Caco-2 (cell line): ENCODE measurements around the gene RRBP1. TPM values are rescaled to one million over a fixed set of nuclear protein-coding genes. Genes with fewer than 3 reads are reported as not detected.
A peak's percentile ranks its signal among the peaks of the same experiment; 100 is the strongest.

Experiments
- BruUV-seq: library from RNA; stranded (reverse); fragments of 400-500 nt; replicated peaks from 2 replicates; lab custom pipeline; 2021; lab: Mats Ljungman, UMichigan
- CTCF ChIA-PET: fragments of 300-600 bp; sonication (Branson Sonifier 250); formaldehyde crosslinking; loops from one replicate; lab custom pipeline; 2022; ENCODE audit warnings: antibody characterized with exemption; lab: Charles Lee
- POLR2A ChIA-PET: fragments of 300-600 bp; sonication (Branson Sonifier 250); formaldehyde crosslinking; loops from one replicate; lab custom pipeline; 2022; ENCODE audit warnings: antibody characterized with exemption; lab: Charles Lee
- DNase-seq, 2 experiments: peaks; one replicate each; pipeline versions ENCODE4 v3.0.0 to v3.0.0-alpha.2; 2020 to 2022
- H3K27me3 ChIP-seq: replicated peaks from 2 replicates; pipeline ENCODE4 v1.6.0; 2011; ENCODE audit warnings: low read length; ENCODE audit not compliant: control insufficient read depth, insufficient read depth
- H3K36me3 ChIP-seq: 2 replicates; pipeline ENCODE4 v1.5.1; 2011; ENCODE audit warnings: low read length; ENCODE audit not compliant: control insufficient read depth, insufficient read depth
- H3K4me1 ChIP-seq: fragments of 250-450 bp; sonication (Bioruptor Pico); 2 replicates; pipeline ENCODE4 v1.5.1; 2020; ENCODE audit warnings: mild to moderate bottlenecking
- H3K4me3 ChIP-seq: 2 replicates; pipeline ENCODE4 v1.5.1; 2011; ENCODE audit warnings: low read depth, mild to moderate bottlenecking, control low read depth, low read length
- H3K9me3 ChIP-seq: fragments of 250-450 bp; sonication (Bioruptor Pico); 2 replicates; pipeline ENCODE4 v1.5.1; 2020; ENCODE audit warnings: mild to moderate bottlenecking, moderate library complexity
- H3K27ac Mint-ChIP-seq: one replicate; pipeline ENCODE4 v1.8.0; 2022; ENCODE audit warnings: mixed read lengths; ENCODE audit not compliant: unreplicated experiment
- H3K27me3 Mint-ChIP-seq: one replicate; pipeline ENCODE4 v1.8.0; 2022; ENCODE audit warnings: mixed read lengths; ENCODE audit not compliant: insufficient read depth, unreplicated experiment
- H3K36me3 Mint-ChIP-seq: one replicate; pipeline ENCODE4 v1.8.0; 2022; ENCODE audit warnings: mild to moderate bottlenecking, mixed read lengths; ENCODE audit not compliant: insufficient read depth, unreplicated experiment
- H3K4me1 Mint-ChIP-seq: one replicate; pipeline ENCODE4 v1.8.0; 2022; ENCODE audit warnings: low read depth, mixed read lengths; ENCODE audit not compliant: unreplicated experiment
- H3K4me3 Mint-ChIP-seq: one replicate; pipeline ENCODE4 v1.8.0; 2022; ENCODE audit warnings: mild to moderate bottlenecking, moderate library complexity, mixed read lengths; ENCODE audit not compliant: unreplicated experiment
- H3K9me3 Mint-ChIP-seq: one replicate; pipeline ENCODE4 v1.8.0; 2022; ENCODE audit warnings: mixed read lengths; ENCODE audit not compliant: unreplicated experiment
- intact Hi-C: fragments of 100-400 bp; cut with micrococcal nuclease; formaldehyde crosslinking; loops from one replicate; pipeline ENCODE4 v1.10.0; 2022; ENCODE audit not compliant: unreplicated experiment
- total RNA-seq: library from RNA; stranded (reverse); gene quantifications from 2 replicates; pipeline ENCODE4 v1.2.3, GENCODE V29; 2022
- TF ChIP-seq, protein P1 (sequence below), 2 experiments: fragments of 200-600 bp in 1 of 2; IDR thresholded peaks; 1 replicate in 1 of 2; 2 replicates in 1 of 2; pipeline versions ENCODE4 v1.5.1 to v1.8.0; 2011 to 2022; ENCODE audit warnings: antibody characterized with exemption in 1 of 2, control low read depth in 1 of 2, inconsistent platforms in 1 of 2, low read depth in 1 of 2, low read length in 1 of 2, mild to moderate bottlenecking in 1 of 2, moderate library complexity in 1 of 2; ENCODE audit not compliant: insufficient read depth in 1 of 2, severe bottlenecking in 1 of 2, unreplicated experiment in 1 of 2

RRBP1 gene
- total RNA-seq, 1 experiment from 2014 or later: 758 TPM

DNA sequence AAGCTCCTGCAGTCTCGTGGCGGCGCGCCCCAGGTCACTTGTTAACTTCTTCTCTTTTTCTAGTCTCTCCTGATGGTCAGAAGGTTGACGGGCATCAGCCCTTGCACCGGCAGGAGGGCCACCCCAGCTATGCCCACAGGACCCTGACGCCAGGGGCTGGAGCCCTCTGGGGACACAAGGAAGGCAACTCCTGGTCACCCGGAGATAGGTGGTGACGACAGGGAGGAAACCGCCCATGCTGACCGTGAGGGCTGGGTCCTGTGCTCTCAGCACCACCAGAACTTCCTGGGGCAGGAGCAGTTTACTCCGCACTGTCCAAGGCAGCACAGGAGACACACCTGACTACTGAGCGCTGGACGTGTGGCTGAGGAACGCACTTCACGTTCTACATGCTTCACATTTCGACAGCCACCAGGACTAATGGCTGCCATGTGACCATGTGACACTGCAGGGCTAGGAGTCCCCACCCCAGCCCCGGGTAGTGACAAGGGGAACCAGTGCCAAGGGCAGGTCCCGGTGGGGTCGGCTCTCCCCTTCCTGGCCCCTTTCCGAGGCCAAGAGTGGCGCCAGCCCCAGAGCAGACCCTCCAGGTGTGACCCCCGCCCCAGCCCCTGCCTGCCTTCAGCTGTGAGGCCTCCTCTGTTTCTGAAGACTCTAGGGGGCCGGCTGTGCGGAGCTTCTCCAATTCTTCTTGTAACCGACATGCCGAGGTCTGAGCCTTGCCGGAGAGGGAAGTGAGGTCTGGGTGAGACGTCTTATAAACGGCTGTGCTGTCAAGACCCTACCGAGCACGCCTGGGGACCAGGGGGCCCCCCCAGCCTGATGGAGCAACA, 67.0 kb downstream of the RRBP1 start:
- Mint-ChIP-seq H3K36me3 (peaks cover 100% of the 10 kb centered on the region), H3K27me3 (no peaks in the 10 kb centered on the region), H3K4me3 (peak overlapping the region; percentile 18), H3K9me3 (no peaks in the 10 kb centered on the region), H3K27ac (peak overlapping the region; percentile 76), H3K4me1 (peaks cover 5% of the 10 kb centered on the region)
- H3K27me3 ChIP-seq: no peaks in the 10 kb centered on the region
- ChIA-PET CTCF (interaction anchor here (0.9 kb wide), 1 partner anchor 78 kb away, joined by 3 read pairs; no protein-coding TSS in a partner anchor), POLR2A (no interaction called here)
- peak in 1 of 2 experiments; percentile 43 for DNase-seq
- no peaks in the 10 kb centered on the region for H3K9me3 ChIP-seq
- no peak overlapping the region for H3K4me3 ChIP-seq
- H3K36me3 ChIP-seq: peaks cover 26% of the 10 kb centered on the region
- 0 out of 2 replicates have a peak, but pooled peaks cover 6% of the 10 kb centered on the region for H3K4me1 ChIP-seq
- TF ChIP-seq, protein P1, sequence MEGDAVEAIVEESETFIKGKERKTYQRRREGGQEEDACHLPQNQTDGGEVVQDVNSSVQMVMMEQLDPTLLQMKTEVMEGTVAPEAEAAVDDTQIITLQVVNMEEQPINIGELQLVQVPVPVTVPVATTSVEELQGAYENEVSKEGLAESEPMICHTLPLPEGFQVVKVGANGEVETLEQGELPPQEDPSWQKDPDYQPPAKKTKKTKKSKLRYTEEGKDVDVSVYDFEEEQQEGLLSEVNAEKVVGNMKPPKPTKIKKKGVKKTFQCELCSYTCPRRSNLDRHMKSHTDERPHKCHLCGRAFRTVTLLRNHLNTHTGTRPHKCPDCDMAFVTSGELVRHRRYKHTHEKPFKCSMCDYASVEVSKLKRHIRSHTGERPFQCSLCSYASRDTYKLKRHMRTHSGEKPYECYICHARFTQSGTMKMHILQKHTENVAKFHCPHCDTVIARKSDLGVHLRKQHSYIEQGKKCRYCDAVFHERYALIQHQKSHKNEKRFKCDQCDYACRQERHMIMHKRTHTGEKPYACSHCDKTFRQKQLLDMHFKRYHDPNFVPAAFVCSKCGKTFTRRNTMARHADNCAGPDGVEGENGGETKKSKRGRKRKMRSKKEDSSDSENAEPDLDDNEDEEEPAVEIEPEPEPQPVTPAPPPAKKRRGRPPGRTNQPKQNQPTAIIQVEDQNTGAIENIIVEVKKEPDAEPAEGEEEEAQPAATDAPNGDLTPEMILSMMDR (IDR thresholded peaks at IDR 0.05; ENCODE audit: insufficient read depth in 1 of 2, low read depth in 1 of 2, low read length in 1 of 2, severe bottlenecking in 1 of 2, unreplicated experiment in 1 of 2): no peak
- no TSS peak for BruUV-seq
- intact Hi-C loops: no loop called here

DNA sequence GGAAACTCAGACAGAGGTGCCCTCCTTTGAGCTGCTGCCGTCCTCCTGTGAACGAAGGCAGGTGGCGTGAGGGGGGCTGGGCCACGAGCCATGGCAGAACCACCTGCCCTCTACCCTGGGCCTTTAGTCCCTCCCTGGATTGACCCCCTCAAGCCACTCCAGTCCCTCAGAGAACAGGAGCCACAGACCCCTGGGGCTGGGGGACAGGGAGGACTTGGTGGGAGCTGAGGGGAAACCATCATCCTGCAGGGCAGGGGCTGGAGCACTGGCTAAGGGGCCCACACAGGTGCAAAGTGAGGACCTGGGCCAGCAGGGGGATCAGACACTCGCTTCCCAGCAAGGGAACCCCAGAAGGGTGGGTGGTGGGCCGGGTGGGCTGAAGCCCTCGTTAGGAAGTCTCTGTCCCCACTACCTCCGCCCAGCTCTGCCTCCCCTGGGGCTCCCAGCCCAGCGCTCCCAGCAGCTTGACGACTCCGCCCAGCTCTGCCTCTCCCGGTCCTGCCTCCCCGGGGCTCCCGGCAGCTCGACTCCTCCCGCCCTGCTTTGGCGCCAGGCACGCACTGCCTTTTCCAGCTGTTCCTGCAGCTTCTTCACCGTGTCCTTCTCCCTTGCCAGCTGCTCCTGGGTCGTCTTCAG, 67.7 kb downstream of the RRBP1 start:
- Histone ChIP-seq H3K9me3 (no peaks in the 10 kb centered on the region), H3K4me1 (0 out of 2 replicates have a peak, but pooled peaks cover 6% of the 10 kb centered on the region), H3K4me3 (no peak overlapping the region), H3K27me3 (no peaks in the 10 kb centered on the region), H3K36me3 (peaks cover 25% of the 10 kb centered on the region)
- POLR2A ChIA-PET: interaction anchor here (0.7 kb wide), 1 partner anchor 45 kb away, joined by 5 read pairs; the partner anchor contains the start of gene DSTN
- CTCF ChIA-PET: no interaction called here
- intact Hi-C loops: no loop called here
- TF ChIP-seq, protein P1 (IDR thresholded peaks at IDR 0.05; ENCODE audit: insufficient read depth in 1 of 2, low read depth in 1 of 2, low read length in 1 of 2, severe bottlenecking in 1 of 2, unreplicated experiment in 1 of 2): no peak
- DNase-seq: peak in 1 of 2 experiments; percentile 37
- Mint-ChIP-seq H3K27me3 (no peaks in the 10 kb centered on the region), H3K36me3 (peaks cover 100% of the 10 kb centered on the region), H3K4me1 (peaks cover 5% of the 10 kb centered on the region), H3K4me3 (peak overlapping the region; percentile 33), H3K9me3 (no peaks in the 10 kb centered on the region), H3K27ac (peak overlapping the region; percentile 76)
- BruUV-seq: no TSS peak
